HepG2 (cell line): ENCODE data around the gene KANK4. TPM values are rescaled to one million over a fixed set of nuclear protein-coding genes. Genes with fewer than 3 reads are reported as not detected.

Experiments
- ATAC-seq: fragments of 200-7000 bp; cut with Tn5 transposase; 3 replicates; pipeline ENCODE4 v1.9.1; 2020; ENCODE audit warnings: mild to moderate bottlenecking, moderate library complexity
- BruUV-seq: library from RNA; stranded (reverse); fragments of 400-500 nt; replicated peaks from 2 replicates; lab custom pipeline; 2021; lab: Mats Ljungman, UMichigan
- CTCF ChIA-PET: fragments of 300-600 bp; formaldehyde crosslinking; extraction: SDS; loops from one replicate; lab custom pipeline; 2021; ENCODE audit warnings: low total read pairs, inconsistent platforms, low intra/inter-chr PET ratio; lab: Yijun Ruan, JAX
- POLR2A ChIA-PET: fragments of 350-600 bp; sonication (Branson Sonifier 250); formaldehyde crosslinking; loops from one replicate; lab custom pipeline; 2020; ENCODE audit warnings: antibody characterized with exemption, inconsistent platforms; lab: Yijun Ruan, JAX
- DNase-seq: peaks from one replicate; pipeline ENCODE4 v3.0.0-alpha.2; 2015; ENCODE audit warnings: low spot score
- FAIRE-seq: peaks from 3 replicates; lab custom pipeline; 2011; peaks lifted over from hg19 to GRCh38; lab: Jason Lieb, UNC
- H2AFZ ChIP-seq: one replicate; pipeline ENCODE4 v1.6.1; 2011; ENCODE audit warnings: low read length, inconsistent platforms
- H3K27ac ChIP-seq: fragments of 300-600 bp; 3 replicates; pipeline ENCODE4 v1.8.0; 2011; ENCODE audit warnings: mixed run types, mild to moderate bottlenecking, mixed read lengths, low read length, inconsistent platforms; ENCODE audit not compliant: insufficient read depth; ENCODE audit errors: extremely low read length
- H3K27me3 ChIP-seq, 2 experiments: fragments of 200-600 bp in 1 of 2; 2 replicates in 1 of 2; 3 replicates in 1 of 2; pipeline versions ENCODE4 v1.6.0 to v1.8.0; 2011; ENCODE audit warnings: low read length in 2 of 2, mild to moderate bottlenecking in 2 of 2, moderate library complexity in 2 of 2, inconsistent platforms in 1 of 2; ENCODE audit not compliant: insufficient read depth in 2 of 2, control insufficient read depth in 1 of 2
- H3K36me3 ChIP-seq, 2 experiments: fragments of 200-600 bp in 1 of 2; replicated peaks in 1 of 2; 2 replicates in 1 of 2; 3 replicates in 1 of 2; pipeline versions ENCODE4 v1.5.1 to v1.8.0; 2011; ENCODE audit warnings: low read length in 2 of 2, inconsistent platforms in 1 of 2; ENCODE audit not compliant: insufficient read depth in 2 of 2, control insufficient read depth in 1 of 2
- H3K4me1 ChIP-seq: 2 replicates; pipeline ENCODE4 v1.5.1; 2012; ENCODE audit warnings: low read length, inconsistent platforms; ENCODE audit not compliant: insufficient read depth
- H3K4me2 ChIP-seq: 2 replicates; pipeline ENCODE4 v1.6.0; 2011; ENCODE audit warnings: low read depth, low read length, inconsistent platforms
- H3K4me3 ChIP-seq, 3 experiments: fragments of 200-600 bp in 1 of 3; sonication (generic), shearing (Covaris generic) in 1 of 3; replicated peaks in 1 of 3; 2 replicates each; pipeline ENCODE4 v1.5.1; 2011 to 2016; ENCODE audit warnings: low read length in 3 of 3, inconsistent platforms in 2 of 3, low read depth in 2 of 3, mild to moderate bottlenecking in 2 of 3, control low read depth in 1 of 3, mixed read lengths in 1 of 3; ENCODE audit not compliant: insufficient read depth in 1 of 3
- H3K79me2 ChIP-seq: one replicate; pipeline ENCODE4 v1.6.1; 2011; ENCODE audit warnings: low read length, inconsistent platforms; ENCODE audit not compliant: insufficient read depth
- H3K9ac ChIP-seq: 2 replicates; pipeline ENCODE4 v1.6.0; 2011; ENCODE audit warnings: mild to moderate bottlenecking, low read depth, low read length, inconsistent platforms; ENCODE audit not compliant: insufficient read depth
- H3K9me3 ChIP-seq: 2 replicates; pipeline ENCODE4 v1.5.1; 2012; ENCODE audit warnings: mild to moderate bottlenecking, low read length
- H4K20me1 ChIP-seq: 2 replicates; pipeline ENCODE4 v1.6.0; 2011; ENCODE audit warnings: inconsistent platforms, mild to moderate bottlenecking, low read length, moderate library complexity; ENCODE audit not compliant: insufficient read depth
- ATF3 ChIP-seq: sonication (generic); formaldehyde crosslinking; IDR thresholded peaks from 2 replicates; pipeline ENCODE4 v1.4.0; 2020; ENCODE audit warnings: missing genetic modification reagents
- ATF4 ChIP-seq, 2 experiments: fragments of 450-650 bp in 1 of 2; sonication (generic) in 1 of 2; formaldehyde crosslinking; IDR thresholded peaks; 2 replicates each; pipeline versions ENCODE4 v1.5.0 to v1.8.0; 2020 to 2022; ENCODE audit warnings: mild to moderate bottlenecking in 1 of 2, missing genetic modification reagents in 1 of 2
- CEBPB ChIP-seq: IDR thresholded peaks from 2 replicates; pipeline ENCODE4 v1.6.1; 2011; ENCODE audit warnings: low read depth, low read length, improper control_type of control experiment, borderline replicate concordance
- CEBPG ChIP-seq: IDR thresholded peaks from 2 replicates; pipeline ENCODE4 v1.6.1; 2016
- POLR2A ChIP-seq, 2 experiments: IDR thresholded peaks; 2 replicates each; pipeline ENCODE4 v1.6.1; 2011; ENCODE audit warnings: low read depth in 2 of 2, low read length in 2 of 2, mild to moderate bottlenecking in 1 of 2, moderate library complexity in 1 of 2; ENCODE audit not compliant: insufficient read depth in 1 of 2
- SIX4 ChIP-seq: sonication (generic); formaldehyde crosslinking; IDR thresholded peaks from 2 replicates; pipeline ENCODE4 v1.4.0; 2020; ENCODE audit warnings: missing genetic modification reagents
- TFAP4 ChIP-seq: sonication (generic); IDR thresholded peaks from 2 replicates; pipeline ENCODE4 v1.6.1; 2016; ENCODE audit warnings: low read depth, borderline replicate concordance
- ZFX ChIP-seq: sonication (generic); formaldehyde crosslinking; IDR thresholded peaks from 2 replicates; pipeline ENCODE4 v1.4.0; 2020; ENCODE audit warnings: mild to moderate bottlenecking, low read depth, missing genetic modification reagents, moderate library complexity
- ZNF362 ChIP-seq: sonication (generic); formaldehyde crosslinking; IDR thresholded peaks from 2 replicates; pipeline ENCODE4 v1.4.0; 2020; ENCODE audit warnings: missing genetic modification reagents, mild to moderate bottlenecking, borderline replicate concordance
- ZNF770 ChIP-seq: sonication (generic); formaldehyde crosslinking; IDR thresholded peaks from 2 replicates; pipeline ENCODE4 v1.5.0; 2020; ENCODE audit warnings: mild to moderate bottlenecking, missing genetic modification reagents
- WGBS: methylation state at CpG from one replicate; pipeline ENCODE4 v1.1.6; 2017; ENCODE audit warnings: low lambda C conversion rate; 5-methylcytosine and 5-hydroxymethylcytosine counted together
- in situ Hi-C: cut with HindIII; loops from 2 replicates; pipeline ENCODE4 v1.10.0; 2017; ENCODE audit warnings: low pct_unique_long_range_greater_than_20kb; ENCODE audit not compliant: extremely low pct_ligation_motif_present
- intact Hi-C: fragments of 100-400 bp; cut with micrococcal nuclease; formaldehyde crosslinking; loops from one replicate; pipeline ENCODE4 v1.10.0; 2022; ENCODE audit not compliant: unreplicated experiment
- polyA plus RNA-seq, 8 experiments: library from polyadenylated mRNA; depleted of rRNA in 3 of 8; stranded (reverse) in 7 of 8; unstranded in 1 of 8; fragments of >200 nt; fragmentation: Illumina TruSeq in 4 of 8; extraction: Trizol in 4 of 8; gene quantifications; 2 replicates each; pipeline versions ENCODE4 v1.2.1 to v1.2.3, GENCODE V29; 2011 to 2016; ENCODE audit warnings: low read depth in 4 of 8, missing spikeins in 1 of 8, mixed read lengths in 1 of 8; ENCODE audit not compliant: insufficient read depth in 1 of 8
- total RNA-seq, 5 experiments: library from RNA; depleted of rRNA; stranded (reverse); fragments of >200 nt; fragmentation: Illumina TruSeq; extraction: Trizol; gene quantifications; 2 replicates each; pipeline ENCODE4 v1.2.3, GENCODE V29; 2016; ENCODE audit warnings: low read depth in 1 of 5

The KANK4 gene
- total and polyA plus RNA-seq, 2 of the 13 experiments (the other 11 are each of a cell fraction or from before 2014, with no cell fraction given): 16.1 to 25.7 TPM

- ATAC-seq: 0 out of 3 replicates have a peak, but pooled peaks have one; percentile 4
- Histone ChIP-seq H3K9ac (0 out of 2 replicates have a peak overlapping the region, but pooled peaks have one; percentile 8), H3K36me3 (no peaks in the 10 kb centered on the region), H2AFZ (peak overlapping the region; percentile 57), H3K27me3 (no peaks in the 10 kb centered on the region), H3K4me1 (peaks cover 68% of the 10 kb centered on the region), H4K20me1 (no peaks in the 10 kb centered on the region), H3K4me2 (peak overlapping the region; percentile 74), H3K9me3 (no peaks in the 10 kb centered on the region), H3K4me3 (peak overlapping the region in 1 of 3 experiments; percentile 26; a peak in 1 of 6 replicates), H3K27ac (no peak overlapping the region), H3K79me2 (no peaks in the 10 kb centered on the region)
- in situ Hi-C loops: no loop called here
- no peak for TF ChIP-seq ZFX
- 0 out of 2 replicates have a peak, but pooled peaks have one; percentile 6 for TF ChIP-seq ZNF770 (CRISPR knock-in tag)
- intact Hi-C loops: no loop called here
- ChIA-PET POLR2A (interaction anchor here (0.7 to 1.3 kb wide), 3 partner anchors 8 to 31 kb away, joined by 3 to 5 read pairs (median 3); no protein-coding TSS in a partner anchor), CTCF (no interaction called here)
- WGBS: 19% methylated on average over 2 of the region's 2 CpGs
- BruUV-seq: no TSS peak
- FAIRE-seq: no peak
- DNase-seq: no peak
Observed at GRCh38 chr1:62229932-62230331, 89.3 kb downstream of the KANK4 start.

- intact Hi-C loops: no loop called here
- Histone ChIP-seq H4K20me1 (no peaks in the 10 kb centered on the region), H3K27ac (no peak overlapping the region), H3K79me2 (no peaks in the 10 kb centered on the region), H3K36me3 (no peaks in the 10 kb centered on the region), H2AFZ (peak overlapping the region; percentile 57), H3K4me2 (peak overlapping the region; percentile 74), H3K9me3 (no peaks in the 10 kb centered on the region), H3K4me3 (peak overlapping the region in 1 of 3 experiments; percentile 49; a peak in 1 of 6 replicates), H3K4me1 (peaks cover 63% of the 10 kb centered on the region), H3K27me3 (no peaks in the 10 kb centered on the region), H3K9ac (0 out of 2 replicates have a peak overlapping the region, but pooled peaks have one; percentile 8)
- ChIA-PET POLR2A (interaction anchor here (0.6 to 1.3 kb wide), 4 partner anchors 8 to 201 kb away, joined by 3 to 5 read pairs (median 3); no protein-coding TSS in a partner anchor), CTCF (no interaction called here)
- BruUV-seq: no TSS peak
- whole genome bisulfite sequencing: 0% methylated on average over 3 of the region's 3 CpGs
- FAIRE-seq (no peak), DNase-seq (peak; percentile 56), ATAC-seq (peak; percentile 66)
- in situ Hi-C loops: no loop called here
- TF ChIP-seq CEBPG (CRISPR knock-in tag) (peak; percentile 86), ZNF362 (CRISPR knock-in tag) (peak; percentile 85; the same call in 1 of the 2 replicates), TFAP4 (no peak), SIX4 (CRISPR knock-in tag) (peak; percentile 71; the same call in 1 of the 2 replicates), ATF4 (CRISPR knock-in tag; IDR thresholded peaks at IDR 0.05) (peak in 1 of 2 experiments; percentile 77; a peak in 2 of 4 replicates), CEBPB (peak; percentile 70; the same call in 1 of the 2 replicates), POLR2A (IDR thresholded peaks at IDR 0.05; ENCODE audit: insufficient read depth in 1 of 2, low read depth in 2 of 2, low read length in 2 of 2) (no peak), ATF3 (peak; percentile 72)
Observed at GRCh38 chr1:62229468-62229867, 89.8 kb downstream of the KANK4 start.
